NCI-H345 treated with DMSO at 0.1 percent for 48 hours (cell line): ENCODE data around the gene UBXN2A.
"Not testable (repeated sequence)": the region's sequence is repeated elsewhere in the genome, so short reads cannot be mapped to it uniquely, and the experiment has no call there.

Experiments
- DNase-seq: peaks from one replicate; lab custom pipeline; 2025; ENCODE audit not compliant: unreplicated experiment; lab: John Stamatoyannopoulos, UW

Gene UBXN2A

GRCh38 chr2:24011250-24012104, 71.2 kb downstream of the UBXN2A start:
- DNase-seq: no peak

GRCh38 chr2:24012521-24013188, 72.4 kb downstream of the UBXN2A start:
- no peak for DNase-seq

GRCh38 chr2:24014902-24015301, 74.6 kb downstream of the UBXN2A start:
- not testable (repeated sequence) for DNase-seq

GRCh38 chr2:24015562-24016375, 75.5 kb downstream of the UBXN2A start:
- no peak for DNase-seq

GRCh38 chr2:24016376-24016761, 76.1 kb downstream of the UBXN2A start:
- no peak for DNase-seq

- no peak for DNase-seq
Observed at GRCh38 chr2:24016853-24017703, 76.8 kb downstream of the UBXN2A start.

- no peak for DNase-seq
Observed at GRCh38 chr2:24017711-24018110, 77.4 kb downstream of the UBXN2A start.

- no peak for DNase-seq
Observed at GRCh38 chr2:24018241-24018640, 78.0 kb downstream of the UBXN2A start.

GRCh38 chr2:24019729-24020128, 79.5 kb downstream of the UBXN2A start:
- no peak for DNase-seq

GRCh38 chr2:24020244-24020643, 80.0 kb downstream of the UBXN2A start:
- DNase-seq: no peak

- no peak for DNase-seq
Observed at GRCh38 chr2:24021122-24021998, 81.1 kb downstream of the UBXN2A start.

GRCh38 chr2:24022324-24022974, 82.2 kb downstream of the UBXN2A start:
- no peak for DNase-seq

GRCh38 chr2:24022975-24023575, 82.8 kb downstream of the UBXN2A start:
- no peak for DNase-seq

- no peak for DNase-seq
Observed at GRCh38 chr2:24024018-24024417, 83.8 kb downstream of the UBXN2A start.

GRCh38 chr2:24024996-24025663, 84.9 kb downstream of the UBXN2A start:
- DNase-seq: no peak

GRCh38 chr2:24026233-24026632, 86.0 kb downstream of the UBXN2A start:
- no peak for DNase-seq

- no peak for DNase-seq
Observed at GRCh38 chr2:24038786-24039499, 98.7 kb downstream of the UBXN2A start.

- no peak for DNase-seq
Observed at GRCh38 chr2:24040511-24040910, 100.2 kb downstream of the UBXN2A start.
